H1 (cell line): ENCODE results near the gene UMODL1. TPM values are rescaled to one million over a fixed set of nuclear protein-coding genes. Genes with fewer than 3 reads are reported as not detected.

ENCODE experiments used
- CTCF ChIA-PET: fragments of 300-600 bp; sonication (Branson Sonifier 250); formaldehyde crosslinking; loops from one replicate; lab custom pipeline; 2021; ENCODE audit not compliant: partially characterized antibody; lab: Charles Lee
- POLR2A ChIA-PET: fragments of 300-600 bp; sonication (Branson Sonifier 250); formaldehyde crosslinking; loops from one replicate; lab custom pipeline; 2021; ENCODE audit warnings: inconsistent platforms; ENCODE audit not compliant: partially characterized antibody; lab: Charles Lee
- DNase-seq, 2 experiments: peaks; one replicate each; pipeline versions ENCODE4 v3.0.0 to v3.0.0-alpha.2; 2010 to 2022; ENCODE audit warnings: low spot score in 2 of 2, low read depth in 1 of 2, mixed read lengths in 1 of 2
- FAIRE-seq: peaks from 2 replicates; lab custom pipeline; 2011; peaks lifted over from hg19 to GRCh38; lab: Jason Lieb, UNC
- H2AFZ ChIP-seq: 2 replicates; pipeline ENCODE4 v1.8.1; 2012; ENCODE audit warnings: low read length, inconsistent platforms
- H2AK5ac ChIP-seq: 2 replicates; pipeline ENCODE4 v1.6.1; 2013; ENCODE audit warnings: low read depth, low read length
- H2BK120ac ChIP-seq: replicated peaks from 2 replicates; pipeline ENCODE3; 2013; ENCODE audit warnings: low read depth, low read length, inconsistent platforms
- H2BK12ac ChIP-seq: 2 replicates; pipeline ENCODE4 v1.6.1; 2013; ENCODE audit warnings: low read depth, low read length
- H2BK15ac ChIP-seq: 2 replicates; pipeline ENCODE4 v1.6.1; 2013; ENCODE audit warnings: low read length
- H2BK20ac ChIP-seq: 2 replicates; pipeline ENCODE4 v1.6.1; 2013; ENCODE audit warnings: low read length
- H2BK5ac ChIP-seq: 2 replicates; pipeline ENCODE4 v1.6.1; 2013; ENCODE audit warnings: low read depth, low read length
- H3K14ac ChIP-seq: 2 replicates; pipeline ENCODE4 v1.6.1; 2013; ENCODE audit warnings: inconsistent platforms; ENCODE audit not compliant: insufficient read length
- H3K18ac ChIP-seq: 2 replicates; pipeline ENCODE4 v1.6.1; 2013; ENCODE audit warnings: low read length; ENCODE audit errors: extremely low read depth
- H3K23ac ChIP-seq: 2 replicates; pipeline ENCODE4 v1.6.1; 2013; ENCODE audit warnings: inconsistent platforms; ENCODE audit not compliant: insufficient read length
- H3K23me2 ChIP-seq: 2 replicates; pipeline ENCODE4 v1.6.1; 2013; ENCODE audit warnings: low read depth, low read length
- H3K27ac ChIP-seq: 2 replicates; pipeline ENCODE4 v1.6.1; 2011; ENCODE audit warnings: low read depth, low read length, inconsistent platforms
- H3K27me3 ChIP-seq, 4 experiments: replicated peaks in 1 of 4; 1 replicate in 1 of 4; 2 replicates in 3 of 4; pipeline versions ENCODE4 v1.6.1 to v1.8.1; 2011 to 2013; ENCODE audit warnings: low read length in 3 of 4, mild to moderate bottlenecking in 3 of 4, inconsistent platforms in 2 of 4, mixed read lengths in 2 of 4, moderate library complexity in 1 of 4; ENCODE audit not compliant: control insufficient read depth in 3 of 4, insufficient read depth in 3 of 4; ENCODE audit errors: extremely low read depth in 1 of 4
- H3K36me3 ChIP-seq, 4 experiments: 2 replicates each; pipeline versions ENCODE4 v1.6.1 to v1.8.1; 2011 to 2013; ENCODE audit warnings: mild to moderate bottlenecking in 4 of 4, low read length in 3 of 4, moderate library complexity in 2 of 4, control low read depth in 1 of 4, inconsistent platforms in 1 of 4; ENCODE audit not compliant: insufficient read depth in 4 of 4, control insufficient read depth in 2 of 4
- H3K4ac ChIP-seq: replicated peaks from 2 replicates; pipeline ENCODE3; 2013; ENCODE audit warnings: low read length, low read depth, mixed read lengths, inconsistent platforms; ENCODE audit not compliant: insufficient read length
- H3K4me1 ChIP-seq, 4 experiments: replicated peaks in 1 of 4; 1 replicate in 1 of 4; 2 replicates in 3 of 4; pipeline versions ENCODE4 v1.6.1 to v1.8.1; 2011 to 2013; ENCODE audit warnings: low read length in 3 of 4, inconsistent platforms in 2 of 4, mixed read lengths in 1 of 4; ENCODE audit not compliant: insufficient read depth in 4 of 4, control insufficient read depth in 3 of 4
- H3K4me2 ChIP-seq, 2 experiments: 2 replicates each; pipeline versions ENCODE4 v1.6.1 to v1.8.1; 2011 to 2013; ENCODE audit warnings: low read depth in 2 of 2, low read length in 2 of 2, control low read depth in 1 of 2, inconsistent platforms in 1 of 2, mild to moderate bottlenecking in 1 of 2; ENCODE audit not compliant: insufficient read depth in 1 of 2
- H3K4me3 ChIP-seq, 4 experiments: fragments of 200-600, 300-600 bp in 1 of 4; sonication (generic), shearing (Covaris generic), sonication (Bioruptor Twin) in 1 of 4; 2 replicates each; pipeline versions ENCODE4 v1.5.1 to v1.8.1; 2011 to 2016; ENCODE audit warnings: low read length in 4 of 4, low read depth in 3 of 4, control low read depth in 2 of 4, inconsistent platforms in 2 of 4, mild to moderate bottlenecking in 2 of 4, mixed read lengths in 1 of 4, moderate library complexity in 1 of 4; ENCODE audit not compliant: insufficient read depth in 2 of 4; ENCODE audit errors: extremely low read depth in 1 of 4
- H3K56ac ChIP-seq: replicated peaks from 2 replicates; pipeline ENCODE3; 2013; ENCODE audit warnings: low read depth, mild to moderate bottlenecking, mixed read lengths, low read length, inconsistent platforms; ENCODE audit not compliant: insufficient read length
- H3K79me1 ChIP-seq: 2 replicates; pipeline ENCODE4 v1.6.1; 2013; ENCODE audit warnings: low read depth, low read length, control low read depth
- H3K79me2 ChIP-seq, 2 experiments: 2 replicates each; pipeline versions ENCODE4 v1.6.1 to v1.8.1; 2012 to 2013; ENCODE audit warnings: low read length in 2 of 2, mild to moderate bottlenecking in 2 of 2, inconsistent platforms in 1 of 2; ENCODE audit not compliant: insufficient read depth in 2 of 2, control insufficient read depth in 1 of 2
- H3K9ac ChIP-seq, 4 experiments: replicated peaks in 1 of 4; 1 replicate in 1 of 4; 2 replicates in 3 of 4; pipeline versions ENCODE4 v1.6.1 to v1.8.1; 2011 to 2013; ENCODE audit warnings: low read depth in 3 of 4, low read length in 3 of 4, control low read depth in 2 of 4, mild to moderate bottlenecking in 2 of 4, moderate library complexity in 2 of 4, inconsistent platforms in 1 of 4; ENCODE audit errors: extremely low read depth in 1 of 4
- H3K9me3 ChIP-seq, 2 experiments: 2 replicates each; pipeline versions ENCODE4 v1.6.1 to v1.8.1; 2012 to 2013; ENCODE audit warnings: mild to moderate bottlenecking in 2 of 2, moderate library complexity in 2 of 2, control low read depth in 1 of 2, inconsistent platforms in 1 of 2, low read depth in 1 of 2, low read length in 1 of 2, mixed read lengths in 1 of 2; ENCODE audit not compliant: insufficient read depth in 2 of 2
- H4K20me1 ChIP-seq, 2 experiments: replicated peaks in 1 of 2; 2 replicates each; pipeline versions ENCODE3 to v1.8.1; 2011 to 2013; ENCODE audit warnings: inconsistent platforms in 2 of 2, low read length in 2 of 2, mild to moderate bottlenecking in 1 of 2; ENCODE audit not compliant: insufficient read depth in 2 of 2, control insufficient read depth in 1 of 2
- H4K5ac ChIP-seq: 2 replicates; pipeline ENCODE4 v1.6.1; 2013; ENCODE audit warnings: low read length, low read depth, mixed read lengths, inconsistent platforms; ENCODE audit not compliant: insufficient read length
- H4K8ac ChIP-seq: 2 replicates; pipeline ENCODE4 v1.8.0; 2013; ENCODE audit warnings: mild to moderate bottlenecking, moderate library complexity, low read length, inconsistent platforms; ENCODE audit not compliant: insufficient read depth; ENCODE audit errors: extremely low read depth
- H4K91ac ChIP-seq: replicated peaks from 2 replicates; pipeline ENCODE3; 2013; ENCODE audit warnings: low read length, mixed read lengths, inconsistent platforms; ENCODE audit not compliant: insufficient read length
- BRCA1 ChIP-seq: IDR thresholded peaks from 2 replicates; pipeline ENCODE4 v1.6.1; 2012; ENCODE audit warnings: low read depth, low read length, improper control_type of control experiment
- NRF1 ChIP-seq: IDR thresholded peaks from 2 replicates; pipeline ENCODE4 v1.6.1; 2011; ENCODE audit warnings: mild to moderate bottlenecking, low read depth, low read length, improper control_type of control experiment
- RAD21 ChIP-seq, 2 experiments: IDR thresholded peaks in 1 of 2; conservative IDR thresholded peaks in 1 of 2; 2 replicates each; pipeline ENCODE4 v1.6.1; 2011; ENCODE audit warnings: low read depth in 2 of 2, low read length in 2 of 2, improper control_type of control experiment in 1 of 2, inconsistent platforms in 1 of 2, mild to moderate bottlenecking in 1 of 2, moderate library complexity in 1 of 2
- SAP30 ChIP-seq: fragments of 300-600 bp; sonication (generic); IDR thresholded peaks from 2 replicates; pipeline ENCODE4 v1.7.1; 2012; ENCODE audit warnings: low read length, moderate library complexity, mild to moderate bottlenecking, inconsistent platforms; ENCODE audit not compliant: insufficient read depth, insufficient replicate concordance
- whole genome bisulfite sequencing, 2 experiments: shearing (Covaris generic) in 1 of 2; methylation state at CpG; one replicate each; pipeline versions ENCODE4 v1.1.6 to v1.1.7; 2013 to 2015; ENCODE audit warnings: low lambda C conversion rate in 2 of 2, mixed read lengths in 2 of 2, inconsistent platforms in 1 of 2, low coverage in 1 of 2, missing lambda C conversion rate in 1 of 2; ENCODE audit not compliant: insufficient replicate concordance in 2 of 2, insufficient coverage in 1 of 2, insufficient read length in 1 of 2; ENCODE audit errors: extremely low coverage in 1 of 2, missing lambda C conversion rate in 1 of 2; 5-methylcytosine and 5-hydroxymethylcytosine counted together
- polyA plus RNA-seq, 7 experiments: library from polyadenylated mRNA; depleted of rRNA in 3 of 7; stranded (reverse) in 5 of 7; unstranded in 2 of 7; fragments of >200 nt in 5 of 7; fragments of 200-250 nt in 2 of 7; gene quantifications; 1 replicate in 5 of 7; 2 replicates in 1 of 7; 4 replicates in 1 of 7; pipeline versions ENCODE4 v1.2.1 to v1.2.3, GENCODE V29; 2011 to 2013; ENCODE audit warnings: missing spikeins in 2 of 7, mixed read lengths in 2 of 7
- total RNA-seq: library from RNA; stranded (reverse); fragmentation: NEBNext Ultra II Directional; extraction: Animal tissue kit (Norgen Biotek cat#: 25700); gene quantifications from 2 replicates; pipeline ENCODE4 v1.2.1, GENCODE V29; 2021

The UMODL1 gene
- total and polyA plus RNA-seq, 2 of the 8 experiments (the other 6 are each of a cell fraction or from before 2014, with no cell fraction given) = not detected

DNA sequence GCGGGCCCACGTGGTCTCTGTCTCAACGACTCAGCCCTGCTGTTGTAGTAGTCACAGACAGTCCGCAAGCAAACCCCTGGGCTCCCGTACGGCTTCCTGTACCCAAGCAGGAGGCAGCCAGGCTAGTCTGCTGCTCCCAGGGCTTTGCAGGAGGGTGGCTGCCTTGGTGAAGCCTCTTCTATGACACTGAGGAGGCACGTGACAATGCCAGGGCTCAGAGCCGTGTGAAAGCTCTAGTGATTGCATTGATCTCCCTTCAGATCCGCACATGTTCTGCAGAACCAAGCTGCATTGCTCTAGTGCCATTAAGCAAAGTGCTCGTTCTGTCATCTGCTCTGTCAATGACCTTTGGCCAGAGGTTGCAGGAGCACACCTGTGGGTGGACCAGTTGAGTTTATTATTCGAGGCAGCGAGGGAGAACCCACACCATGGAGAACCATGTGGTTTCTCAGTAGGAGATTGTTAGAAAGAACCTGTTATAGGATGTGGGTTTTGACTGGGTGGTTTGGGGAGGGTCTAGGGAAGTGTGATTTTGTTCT, 18.0 kb downstream of the UMODL1 start:
- CTCF ChIA-PET = interaction anchor here (3.4 to 8.4 kb wide), 3 partner anchors 15 to 29 kb away, joined by 19 to 80 read pairs (median 20); no protein-coding TSS in a partner anchor
- WGBS, 2 experiments = 93% methylated on average over 12 of the region's 12 CpGs; no CpG with 5 or more reads in 1 of the 2 experiments

More for the DNA sequence above, 18.0 kb downstream of the UMODL1 start:
- no peak overlapping the region for H3K56ac ChIP-seq
- H3K27me3 ChIP-seq = peaks cover 0 to 6% (median 3%) of the 10 kb centered on the region in 4 experiments; a peak in 5 of 7 replicates
- no peak overlapping the region; the same call in 1 of the 2 replicates for H2AFZ ChIP-seq
- no peak overlapping the region for H2BK20ac ChIP-seq
- no peak overlapping the region for H3K23ac ChIP-seq
- no peaks in the 10 kb centered on the region for H3K79me1 ChIP-seq
- no peak overlapping the region for H3K27ac ChIP-seq
- no peak overlapping the region for H3K4me2 ChIP-seq
- POLR2A ChIA-PET = no interaction called here
- H3K4me3 ChIP-seq = no peak overlapping the region
- no peak overlapping the region for H4K5ac ChIP-seq
- no peaks in the 10 kb centered on the region for H3K36me3 ChIP-seq
- H3K79me2 ChIP-seq = no peaks in the 10 kb centered on the region
- no peak overlapping the region for H2AK5ac ChIP-seq
- H3K18ac ChIP-seq = no peak overlapping the region
- FAIRE-seq = no peak
- no peak overlapping the region; the same call in 1 of the 2 replicates for H4K8ac ChIP-seq
- no peak overlapping the region for H4K91ac ChIP-seq
- no peak overlapping the region for H3K9ac ChIP-seq
- no peak overlapping the region for H2BK5ac ChIP-seq
- H4K20me1 ChIP-seq = no peaks in the 10 kb centered on the region
- H2BK12ac ChIP-seq = no peak overlapping the region
- H2BK15ac ChIP-seq = no peak overlapping the region
- no peak for TF ChIP-seq RAD21 (IDR thresholded peaks at IDR 0.05 in 1 of 2, conservative IDR thresholded peaks at IDR 0.05 in 1 of 2; ENCODE audit: low read depth in 2 of 2, low read length in 2 of 2)
- no peak for TF ChIP-seq NRF1
- no peak for TF ChIP-seq SAP30
- TF ChIP-seq BRCA1 = no peak
- TF ChIP-seq, all 59 proteins: peak for 0
- Histone ChIP-seq H3K14ac (no peak overlapping the region), H3K4ac (no peak overlapping the region), H3K9me3 (peaks cover under 1 to 3% of the 10 kb centered on the region in 2 experiments; a peak in 1 of 4 replicates), H3K4me1 (peaks cover 0 to 9% (median 5%) of the 10 kb centered on the region in 4 experiments; a peak in 5 of 7 replicates), H3K23me2 (no peaks in the 10 kb centered on the region), H2BK120ac (no peak overlapping the region)
- DNase-seq = no peak
